ENCODE data around the gene FGD2.

Gene FGD2

DNA sequence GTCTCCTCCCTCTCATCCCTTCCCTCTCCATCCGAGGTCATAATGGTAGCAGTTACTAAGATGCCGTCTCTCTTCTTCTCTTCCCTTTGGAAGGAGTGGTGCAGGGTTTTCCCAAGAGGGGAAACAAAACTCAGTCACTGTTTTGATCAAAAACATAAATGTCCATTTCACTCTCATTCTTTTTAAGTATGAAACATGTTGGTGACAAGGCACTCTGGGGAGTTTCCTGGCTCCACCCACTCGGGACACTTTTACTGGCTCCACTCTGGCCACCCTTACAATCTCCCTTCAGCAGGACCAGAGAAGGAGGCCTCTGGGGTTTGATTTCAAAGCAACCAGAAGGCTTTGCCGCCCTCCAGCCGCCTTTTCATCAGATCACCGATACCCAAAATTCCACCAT lies 57.0 kb downstream of the FGD2 start:
- no peak for TF ChIP-seq RARB (CRISPR knock-in tag; IDR thresholded peaks at IDR 0.05)
- TF ChIP-seq ESRRG (CRISPR knock-in tag; IDR thresholded peaks at IDR 0.05): no peak
- no peak for TF ChIP-seq ZFP3 (CRISPR knock-in tag; IDR thresholded peaks at IDR 0.05)
- no peak for TF ChIP-seq OSR1 (CRISPR knock-in tag; IDR thresholded peaks at IDR 0.05)
- no peak for TF ChIP-seq GLIS3 (CRISPR knock-in tag; IDR thresholded peaks at IDR 0.05)
- no peak for TF ChIP-seq ZFP30 (CRISPR knock-in tag; IDR thresholded peaks at IDR 0.05)
- no peak for TF ChIP-seq ZNF8 (CRISPR knock-in tag; IDR thresholded peaks at IDR 0.05)
- no peak for TF ChIP-seq CSDC2 (CRISPR knock-in tag; IDR thresholded peaks at IDR 0.05)
- TF ChIP-seq ZNF70 (CRISPR knock-in tag; IDR thresholded peaks at IDR 0.05): no peak
- TF ChIP-seq TCF4 (CRISPR knock-in tag; IDR thresholded peaks at IDR 0.05; ENCODE audit: borderline replicate concordance): no peak
- no peak for TF ChIP-seq BACH2 (CRISPR knock-in tag; IDR thresholded peaks at IDR 0.05; ENCODE audit: borderline replicate concordance)
- TF ChIP-seq ISL1 (CRISPR knock-in tag; IDR thresholded peaks at IDR 0.05): no peak
- TF ChIP-seq, protein P1, sequence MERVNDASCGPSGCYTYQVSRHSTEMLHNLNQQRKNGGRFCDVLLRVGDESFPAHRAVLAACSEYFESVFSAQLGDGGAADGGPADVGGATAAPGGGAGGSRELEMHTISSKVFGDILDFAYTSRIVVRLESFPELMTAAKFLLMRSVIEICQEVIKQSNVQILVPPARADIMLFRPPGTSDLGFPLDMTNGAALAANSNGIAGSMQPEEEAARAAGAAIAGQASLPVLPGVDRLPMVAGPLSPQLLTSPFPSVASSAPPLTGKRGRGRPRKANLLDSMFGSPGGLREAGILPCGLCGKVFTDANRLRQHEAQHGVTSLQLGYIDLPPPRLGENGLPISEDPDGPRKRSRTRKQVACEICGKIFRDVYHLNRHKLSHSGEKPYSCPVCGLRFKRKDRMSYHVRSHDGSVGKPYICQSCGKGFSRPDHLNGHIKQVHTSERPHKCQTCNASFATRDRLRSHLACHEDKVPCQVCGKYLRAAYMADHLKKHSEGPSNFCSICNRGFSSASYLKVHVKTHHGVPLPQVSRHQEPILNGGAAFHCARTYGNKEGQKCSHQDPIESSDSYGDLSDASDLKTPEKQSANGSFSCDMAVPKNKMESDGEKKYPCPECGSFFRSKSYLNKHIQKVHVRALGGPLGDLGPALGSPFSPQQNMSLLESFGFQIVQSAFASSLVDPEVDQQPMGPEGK (CRISPR knock-in tag; IDR thresholded peaks at IDR 0.05; ENCODE audit: borderline replicate concordance): no peak
- no peak for TF ChIP-seq ZC3H10 (CRISPR knock-in tag; IDR thresholded peaks at IDR 0.05)
- ATAC-seq: no peak

DNA sequence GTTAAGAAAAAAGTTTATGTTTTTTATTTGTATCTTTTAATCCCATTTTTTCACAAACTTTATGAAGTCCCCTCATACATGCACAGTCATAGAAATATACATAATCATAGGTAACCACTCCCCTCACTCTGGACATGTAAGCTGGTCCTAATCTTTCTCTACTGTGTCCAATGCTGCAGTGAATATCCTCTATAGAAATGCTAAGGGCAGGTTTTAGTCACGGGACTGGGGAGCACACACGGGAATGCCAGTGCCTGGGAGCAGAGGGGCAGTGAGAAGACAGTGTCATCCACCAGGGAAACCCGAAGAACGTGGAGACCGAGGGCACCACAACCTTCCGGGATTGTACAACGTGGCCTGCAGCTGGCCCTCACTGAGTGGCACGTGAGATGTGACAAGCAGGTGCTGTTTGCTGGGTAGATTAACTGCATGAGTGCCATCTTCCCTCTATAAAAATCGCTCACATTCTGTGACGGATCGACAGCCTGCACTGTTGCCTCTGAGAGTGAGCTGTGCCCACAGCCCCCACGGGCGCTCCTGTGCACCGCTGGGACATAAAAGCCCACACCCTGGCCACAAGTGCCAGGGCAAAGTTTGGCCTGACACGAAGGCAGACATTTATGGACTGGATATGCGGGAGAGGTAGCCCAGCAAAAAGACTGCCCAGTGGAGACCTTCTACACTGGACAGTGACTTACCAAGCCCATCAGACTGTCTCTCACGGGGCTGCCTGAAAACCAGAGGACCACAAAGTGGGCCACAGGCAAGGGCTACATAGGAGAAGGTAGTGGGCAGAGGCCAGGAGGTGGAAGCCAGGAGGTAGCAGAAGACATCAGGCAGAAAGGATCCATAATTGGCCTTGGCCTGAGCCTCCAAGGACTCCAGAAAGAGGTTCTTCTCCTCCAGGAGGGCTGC lies 63.2 kb downstream of the FGD2 start:
- no peak for ATAC-seq
- TF ChIP-seq, protein P2, sequence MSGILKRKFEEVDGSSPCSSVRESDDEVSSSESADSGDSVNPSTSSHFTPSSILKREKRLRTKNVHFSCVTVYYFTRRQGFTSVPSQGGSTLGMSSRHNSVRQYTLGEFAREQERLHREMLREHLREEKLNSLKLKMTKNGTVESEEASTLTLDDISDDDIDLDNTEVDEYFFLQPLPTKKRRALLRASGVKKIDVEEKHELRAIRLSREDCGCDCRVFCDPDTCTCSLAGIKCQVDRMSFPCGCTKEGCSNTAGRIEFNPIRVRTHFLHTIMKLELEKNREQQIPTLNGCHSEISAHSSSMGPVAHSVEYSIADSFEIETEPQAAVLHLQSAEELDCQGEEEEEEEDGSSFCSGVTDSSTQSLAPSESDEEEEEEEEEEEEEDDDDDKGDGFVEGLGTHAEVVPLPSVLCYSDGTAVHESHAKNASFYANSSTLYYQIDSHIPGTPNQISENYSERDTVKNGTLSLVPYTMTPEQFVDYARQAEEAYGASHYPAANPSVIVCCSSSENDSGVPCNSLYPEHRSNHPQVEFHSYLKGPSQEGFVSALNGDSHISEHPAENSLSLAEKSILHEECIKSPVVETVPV (CRISPR knock-in tag; IDR thresholded peaks at IDR 0.05): no peak
- no peak for TF ChIP-seq ZNF565 (CRISPR knock-in tag; conservative IDR thresholded peaks at IDR 0.05; ENCODE audit: low read depth)
- no peak for TF ChIP-seq TCF4 (CRISPR knock-in tag; IDR thresholded peaks at IDR 0.05; ENCODE audit: borderline replicate concordance)
- TF ChIP-seq ESRRG (CRISPR knock-in tag; IDR thresholded peaks at IDR 0.05): no peak
- no peak for TF ChIP-seq ZFP3 (CRISPR knock-in tag; IDR thresholded peaks at IDR 0.05)
- TF ChIP-seq, protein P3, sequence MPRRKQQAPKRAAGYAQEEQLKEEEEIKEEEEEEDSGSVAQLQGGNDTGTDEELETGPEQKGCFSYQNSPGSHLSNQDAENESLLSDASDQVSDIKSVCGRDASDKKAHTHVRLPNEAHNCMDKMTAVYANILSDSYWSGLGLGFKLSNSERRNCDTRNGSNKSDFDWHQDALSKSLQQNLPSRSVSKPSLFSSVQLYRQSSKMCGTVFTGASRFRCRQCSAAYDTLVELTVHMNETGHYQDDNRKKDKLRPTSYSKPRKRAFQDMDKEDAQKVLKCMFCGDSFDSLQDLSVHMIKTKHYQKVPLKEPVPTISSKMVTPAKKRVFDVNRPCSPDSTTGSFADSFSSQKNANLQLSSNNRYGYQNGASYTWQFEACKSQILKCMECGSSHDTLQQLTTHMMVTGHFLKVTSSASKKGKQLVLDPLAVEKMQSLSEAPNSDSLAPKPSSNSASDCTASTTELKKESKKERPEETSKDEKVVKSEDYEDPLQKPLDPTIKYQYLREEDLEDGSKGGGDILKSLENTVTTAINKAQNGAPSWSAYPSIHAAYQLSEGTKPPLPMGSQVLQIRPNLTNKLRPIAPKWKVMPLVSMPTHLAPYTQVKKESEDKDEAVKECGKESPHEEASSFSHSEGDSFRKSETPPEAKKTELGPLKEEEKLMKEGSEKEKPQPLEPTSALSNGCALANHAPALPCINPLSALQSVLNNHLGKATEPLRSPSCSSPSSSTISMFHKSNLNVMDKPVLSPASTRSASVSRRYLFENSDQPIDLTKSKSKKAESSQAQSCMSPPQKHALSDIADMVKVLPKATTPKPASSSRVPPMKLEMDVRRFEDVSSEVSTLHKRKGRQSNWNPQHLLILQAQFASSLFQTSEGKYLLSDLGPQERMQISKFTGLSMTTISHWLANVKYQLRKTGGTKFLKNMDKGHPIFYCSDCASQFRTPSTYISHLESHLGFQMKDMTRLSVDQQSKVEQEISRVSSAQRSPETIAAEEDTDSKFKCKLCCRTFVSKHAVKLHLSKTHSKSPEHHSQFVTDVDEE (CRISPR knock-in tag; IDR thresholded peaks at IDR 0.05): no peak
- TF ChIP-seq, protein P4, sequence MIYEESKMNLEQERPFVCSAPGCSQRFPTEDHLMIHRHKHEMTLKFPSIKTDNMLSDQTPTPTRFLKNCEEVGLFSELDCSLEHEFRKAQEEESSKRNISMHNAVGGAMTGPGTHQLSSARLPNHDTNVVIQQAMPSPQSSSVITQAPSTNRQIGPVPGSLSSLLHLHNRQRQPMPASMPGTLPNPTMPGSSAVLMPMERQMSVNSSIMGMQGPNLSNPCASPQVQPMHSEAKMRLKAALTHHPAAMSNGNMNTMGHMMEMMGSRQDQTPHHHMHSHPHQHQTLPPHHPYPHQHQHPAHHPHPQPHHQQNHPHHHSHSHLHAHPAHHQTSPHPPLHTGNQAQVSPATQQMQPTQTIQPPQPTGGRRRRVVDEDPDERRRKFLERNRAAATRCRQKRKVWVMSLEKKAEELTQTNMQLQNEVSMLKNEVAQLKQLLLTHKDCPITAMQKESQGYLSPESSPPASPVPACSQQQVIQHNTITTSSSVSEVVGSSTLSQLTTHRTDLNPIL (CRISPR knock-in tag; IDR thresholded peaks at IDR 0.05; ENCODE audit: low read depth): no peak
- TF ChIP-seq CSDC2 (CRISPR knock-in tag; IDR thresholded peaks at IDR 0.05): no peak
- TF ChIP-seq RARB (CRISPR knock-in tag; IDR thresholded peaks at IDR 0.05): no peak
- no peak for TF ChIP-seq OSR1 (CRISPR knock-in tag; IDR thresholded peaks at IDR 0.05)
- TF ChIP-seq ARNTL (CRISPR knock-in tag; IDR thresholded peaks at IDR 0.05; ENCODE audit: borderline replicate concordance, low read depth): no peak
- no peak for TF ChIP-seq GLIS3 (CRISPR knock-in tag; IDR thresholded peaks at IDR 0.05)
- TF ChIP-seq PPARA (CRISPR knock-in tag; IDR thresholded peaks at IDR 0.05; ENCODE audit: borderline replicate concordance): no peak
- TF ChIP-seq ZC3H10 (CRISPR knock-in tag; IDR thresholded peaks at IDR 0.05): no peak

DNA sequence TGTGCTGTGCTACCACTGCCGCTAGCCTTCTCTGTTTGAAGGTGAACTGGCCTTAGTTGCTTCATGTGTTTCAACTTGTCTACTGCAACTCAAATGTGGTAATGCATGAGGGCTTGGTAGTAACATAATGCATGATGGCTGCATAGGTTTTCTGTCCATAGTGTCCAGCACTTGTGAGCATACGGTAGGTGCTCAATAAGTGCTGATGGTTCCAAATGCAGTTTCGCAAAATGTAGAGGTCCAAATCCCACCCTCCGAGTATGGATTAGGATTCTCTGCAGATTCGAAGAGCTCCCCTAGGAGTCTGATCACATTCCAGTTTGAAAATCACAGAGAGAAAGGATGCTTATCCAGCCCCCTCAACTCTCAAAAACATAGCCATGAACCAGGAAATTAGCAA lies 64.2 kb downstream of the FGD2 start:
- ATAC-seq: no peak

More for the DNA sequence above, 64.2 kb downstream of the FGD2 start:
- TF ChIP-seq ZNF8 (CRISPR knock-in tag; IDR thresholded peaks at IDR 0.05): no peak
- TF ChIP-seq RARB (CRISPR knock-in tag; IDR thresholded peaks at IDR 0.05): no peak
- no peak for TF ChIP-seq TCF4 (CRISPR knock-in tag; IDR thresholded peaks at IDR 0.05; ENCODE audit: borderline replicate concordance)
- no peak for TF ChIP-seq TOX (CRISPR knock-in tag; IDR thresholded peaks at IDR 0.05; ENCODE audit: borderline replicate concordance)
- TF ChIP-seq SNAI2 (CRISPR knock-in tag; IDR thresholded peaks at IDR 0.05): no peak
- no peak for TF ChIP-seq GLIS3 (CRISPR knock-in tag; IDR thresholded peaks at IDR 0.05)
- no peak for TF ChIP-seq ZFP3 (CRISPR knock-in tag; IDR thresholded peaks at IDR 0.05)
